HG02970 (cell line): ENCODE measurements around the gene GLTP.

Experiments used
- ATAC-seq: cut with Tn5 transposase; IDR thresholded peaks from one replicate; pipeline ENCODE4 v1.9.1; 2021; ENCODE audit warnings: mild to moderate bottlenecking, moderate library complexity, moderate number of reproducible peaks; ENCODE audit not compliant: unreplicated experiment, low FRiP score

The GLTP gene

DNA sequence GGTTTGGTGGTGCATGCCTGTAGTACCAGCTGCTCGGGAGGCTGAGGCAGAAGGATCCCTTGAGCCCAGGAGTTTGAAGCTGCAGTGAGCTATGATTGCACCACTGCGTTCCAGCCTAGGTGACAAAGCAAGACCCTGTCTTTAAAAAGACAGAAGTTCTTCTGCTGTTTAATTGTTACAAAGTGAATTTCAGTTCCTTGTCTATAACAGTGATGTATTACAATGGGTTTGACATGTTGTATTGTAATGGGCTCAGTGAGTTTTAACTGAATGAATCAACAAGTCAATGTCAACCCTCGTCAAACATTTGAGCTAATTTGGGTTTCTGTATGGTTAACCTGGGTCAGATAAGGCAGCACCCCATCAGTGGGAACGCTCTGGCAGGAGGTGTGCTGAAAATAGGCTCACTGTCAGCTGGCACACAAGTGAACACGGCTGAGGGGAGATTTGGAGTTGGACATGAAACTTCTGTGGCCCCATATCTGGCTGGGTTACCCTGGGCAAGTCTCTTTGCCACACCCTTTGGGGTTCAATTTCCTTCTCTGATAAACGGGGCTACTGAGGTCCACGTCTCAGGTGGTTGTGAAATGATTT is 33.1 kb downstream of the GLTP start:
- no peak for ATAC-seq

DNA sequence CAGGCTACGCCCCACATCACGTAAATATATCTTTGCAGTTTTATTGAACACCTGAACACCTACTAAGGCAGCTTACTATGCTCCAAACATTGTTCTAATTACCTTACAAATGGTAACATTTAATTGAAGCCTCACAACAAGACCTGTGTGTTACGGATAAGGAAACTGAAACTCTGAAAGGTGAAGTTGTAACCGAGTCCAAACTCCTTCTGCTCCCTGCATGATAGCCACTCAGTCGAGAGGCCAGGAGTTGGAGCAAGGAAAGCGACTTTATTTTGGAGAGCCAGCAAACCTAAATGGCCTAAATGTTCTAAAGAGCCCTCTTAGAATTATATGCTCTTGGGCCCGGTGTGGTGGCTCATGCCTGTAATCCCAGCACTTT is 34.5 kb downstream of the GLTP start:
- no peak for ATAC-seq

- peak; percentile 85 for ATAC-seq
Observed at GRCh38 chr12:109844983-109845823, 35.1 kb downstream of the GLTP start.

GRCh38 chr12:109844091-109844490 is 36.2 kb downstream of the GLTP start:
- ATAC-seq: no peak

- ATAC-seq: no peak
Observed at GRCh38 chr12:109842021-109842420, 38.3 kb downstream of the GLTP start.

GRCh38 chr12:109841356-109841755 is 39.0 kb downstream of the GLTP start:
- ATAC-seq: no peak

GRCh38 chr12:109840305-109841074 is 39.9 kb downstream of the GLTP start:
- ATAC-seq: no peak

DNA sequence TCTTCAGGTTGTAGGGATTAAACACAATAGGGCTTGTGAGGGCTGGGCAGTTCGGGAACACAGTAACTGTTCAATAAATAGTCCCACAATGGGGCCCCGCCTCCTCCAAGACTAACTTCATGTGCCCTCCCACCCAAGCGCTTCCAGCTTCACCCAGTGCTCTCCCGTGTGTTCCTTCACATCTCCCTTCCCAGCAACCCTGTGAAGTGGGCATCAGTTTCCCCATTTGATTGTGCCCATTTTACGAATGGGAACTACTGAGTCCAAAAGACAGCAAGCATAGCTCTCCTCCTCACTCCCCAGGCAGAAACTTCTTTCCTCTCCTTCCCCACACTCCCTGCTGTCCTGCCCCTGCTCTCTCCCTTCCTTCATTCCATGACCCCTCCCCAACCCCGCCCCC is 40.9 kb downstream of the GLTP start:
- no peak for ATAC-seq

DNA sequence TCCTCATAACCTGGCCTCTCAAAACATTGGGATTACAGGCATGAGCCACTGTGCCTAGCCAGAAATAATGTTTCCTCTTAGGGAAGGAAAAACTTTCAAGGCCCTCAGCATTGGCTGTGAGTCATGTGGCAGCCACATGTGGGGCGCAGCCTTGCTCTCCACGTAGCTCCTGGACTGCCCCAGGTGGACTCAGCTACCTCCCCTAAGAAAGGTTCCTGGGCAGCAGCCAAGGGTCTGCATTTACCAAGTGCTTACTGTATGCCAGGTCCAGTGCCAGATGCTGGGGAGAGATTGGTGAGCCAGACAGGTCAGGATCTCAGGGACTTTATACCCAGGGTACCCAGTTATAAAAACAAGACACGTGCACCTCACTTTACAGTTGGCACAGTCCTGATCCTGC is 43.4 kb downstream of the GLTP start:
- ATAC-seq: no peak

GRCh38 chr12:109835827-109836226 is 44.5 kb downstream of the GLTP start:
- ATAC-seq: no peak

DNA sequence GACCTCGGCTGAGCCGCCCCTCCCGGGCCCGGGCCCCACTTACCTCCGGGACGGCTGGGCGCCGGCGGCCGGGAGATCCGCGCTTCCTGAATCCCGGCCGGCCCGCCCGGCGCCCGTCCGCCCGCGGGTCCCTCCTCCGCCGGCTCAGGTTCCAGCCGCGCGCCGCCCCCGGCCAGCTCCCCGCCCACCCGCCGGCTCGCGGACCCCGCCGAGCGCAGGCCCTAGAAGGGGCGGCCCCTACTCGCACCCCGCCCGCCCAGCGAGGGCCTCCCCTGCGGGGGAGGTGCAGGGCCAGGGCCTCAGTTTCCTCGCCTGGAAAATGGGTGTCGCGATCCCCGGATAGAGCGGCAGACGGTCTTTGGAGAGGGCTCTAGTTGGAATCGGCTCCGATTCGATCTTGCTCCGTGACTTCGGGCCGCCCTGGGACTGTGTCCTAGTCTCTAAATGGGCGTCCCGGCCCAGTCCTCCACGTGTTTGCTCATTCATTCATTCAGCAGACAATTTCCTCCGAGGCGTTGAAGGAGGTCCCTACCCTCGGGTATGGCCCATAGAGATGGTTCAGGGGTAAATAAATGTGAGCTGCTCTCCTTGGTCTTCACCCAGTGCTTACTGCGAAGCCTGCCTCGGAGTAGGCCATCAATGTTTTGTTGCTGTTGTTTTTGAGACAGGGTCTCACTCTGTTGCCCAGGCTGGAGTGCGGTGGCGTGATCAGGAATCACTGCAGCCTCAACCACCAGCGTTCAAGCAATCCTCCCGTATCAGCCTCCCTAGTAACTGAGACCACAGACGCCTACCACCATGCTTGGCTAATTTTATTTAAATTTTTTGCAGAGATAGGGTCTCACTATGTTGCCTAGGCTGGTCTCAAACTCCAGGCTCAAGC is 46.8 kb downstream of the GLTP start, which contains the start of gene TRPV4:
TRPV4 (minus strand) TSS at position 92 of the 883 bp plus-strand sequence. CDS start 18,602 bp downstream, outside the sequence.
- no peak for ATAC-seq

DNA sequence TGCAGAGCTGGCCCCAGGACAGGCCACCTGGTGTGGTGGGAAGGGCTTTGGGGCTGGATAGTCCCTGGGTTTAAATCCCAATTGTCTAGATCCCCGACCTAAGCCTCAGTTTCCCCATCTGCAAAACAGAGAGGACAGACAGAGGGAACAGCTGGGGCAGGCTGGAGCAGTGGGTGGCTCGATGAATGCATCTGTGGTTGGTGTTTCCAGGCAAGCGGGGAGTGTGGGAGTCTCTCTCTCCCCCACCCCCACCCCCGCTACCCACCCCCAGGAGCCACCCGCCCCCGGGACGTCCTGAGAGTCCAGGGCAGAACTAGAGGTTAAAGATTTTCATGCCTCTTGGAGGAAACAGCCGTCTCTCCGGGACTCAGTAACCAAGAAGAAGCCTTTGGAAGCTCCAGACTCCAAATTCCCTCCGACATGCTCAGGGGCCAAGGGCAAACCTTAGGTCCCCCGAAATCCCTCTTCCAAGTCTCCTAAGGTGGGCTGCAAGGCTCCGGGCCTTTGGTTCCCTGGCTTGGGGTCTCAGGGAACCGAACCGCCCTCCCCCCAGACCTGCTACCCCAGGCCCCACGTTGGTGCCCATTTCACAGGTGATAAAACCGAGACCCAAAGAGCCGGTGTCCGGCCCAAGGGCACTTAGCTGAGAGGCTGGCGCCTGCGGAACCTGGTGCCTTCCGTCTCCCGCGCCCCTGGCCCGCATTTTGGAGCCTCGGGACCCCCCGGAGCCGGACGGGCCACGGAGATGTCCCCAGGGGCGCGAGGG is 47.6 kb downstream of the GLTP start:
- no peak for ATAC-seq

- no peak for ATAC-seq
Observed at GRCh38 chr12:109831929-109832328, 48.4 kb downstream of the GLTP start.

DNA sequence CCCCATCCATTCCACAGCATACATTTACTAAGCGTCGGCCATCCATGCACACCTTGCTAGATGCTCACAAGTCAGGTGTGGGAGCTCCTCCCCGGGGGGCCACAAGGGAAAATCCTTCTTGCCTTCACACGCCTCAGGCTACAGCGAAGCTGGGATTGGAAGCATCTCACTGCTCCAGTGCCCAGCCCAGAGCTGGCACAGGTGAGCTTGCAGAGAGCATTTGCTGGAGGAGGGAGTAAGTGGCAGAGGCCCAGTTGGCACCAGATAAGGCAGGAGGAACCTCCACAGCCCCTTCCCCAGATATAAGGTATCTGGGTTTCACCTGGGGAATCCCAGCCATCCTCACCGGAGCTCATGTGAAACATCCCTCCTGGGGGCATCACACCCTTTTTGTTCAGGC is 49.0 kb downstream of the GLTP start:
- no peak for ATAC-seq

DNA sequence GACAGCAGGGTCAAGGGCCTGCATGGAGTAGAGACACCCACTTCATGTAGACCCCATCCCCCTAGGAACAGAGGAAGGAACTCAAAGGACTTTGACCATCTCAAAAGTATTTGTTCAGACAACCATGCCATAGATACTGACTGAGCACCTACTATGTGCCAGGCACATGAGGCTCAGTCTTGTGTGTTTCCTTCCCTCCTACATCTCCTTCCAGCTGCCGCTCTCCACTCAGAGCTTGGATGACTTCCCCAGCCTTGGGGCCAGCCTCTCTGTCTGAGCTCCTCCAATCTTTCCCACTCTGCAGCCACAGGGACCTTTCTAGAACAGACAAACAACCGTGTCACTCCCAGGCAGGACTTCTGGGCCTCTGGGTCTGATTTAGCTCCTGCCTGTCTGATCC is 49.6 kb downstream of the GLTP start:
- no peak for ATAC-seq

DNA sequence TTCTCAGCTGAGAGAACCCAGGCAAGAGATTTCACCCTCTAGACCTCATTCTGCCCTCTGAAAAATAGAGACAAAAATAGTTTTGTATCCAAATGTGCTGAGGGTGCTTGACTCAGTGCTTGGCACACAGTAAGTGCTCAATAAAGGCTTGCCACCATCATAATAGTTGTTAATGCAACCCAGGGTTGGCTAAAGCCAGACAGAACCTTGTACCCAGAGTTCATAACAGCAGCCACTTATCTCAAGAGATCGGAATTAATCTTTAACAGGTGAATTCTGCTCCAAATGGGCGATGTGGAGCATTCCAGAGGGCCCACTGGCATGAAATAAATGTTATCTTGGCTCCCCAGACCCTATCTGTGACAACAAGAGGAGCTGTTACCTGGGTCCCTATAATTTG is 50.1 kb downstream of the GLTP start:
- ATAC-seq: no peak

- no peak for ATAC-seq
Observed at GRCh38 chr12:109829667-109830066, 50.7 kb downstream of the GLTP start.

- no peak for ATAC-seq
Observed at GRCh38 chr12:109828754-109829511, 51.4 kb downstream of the GLTP start.
